GM12878 (cell line): ENCODE results near the gene KIAA0930. TPM values are rescaled to one million over a fixed set of nuclear protein-coding genes. Genes with fewer than 3 reads are reported as not detected.

Experiments
- ATF3 ChIP-seq: IDR thresholded peaks from 2 replicates; pipeline ENCODE4 v1.6.1; 2011; ENCODE audit warnings: low read depth, mild to moderate bottlenecking, low read length, moderate library complexity, borderline replicate concordance; ENCODE audit errors: extremely low read depth
- CREB1 ChIP-seq: IDR thresholded peaks from 2 replicates; pipeline ENCODE4 v1.6.1; 2012; ENCODE audit warnings: low read depth, mild to moderate bottlenecking, inconsistent platforms
- FOS ChIP-seq: IDR thresholded peaks from 3 replicates; pipeline ENCODE4 v1.6.1; 2011; ENCODE audit warnings: borderline replicate concordance; ENCODE audit not compliant: insufficient read length; ENCODE audit errors: extremely low read depth
- IKZF1 ChIP-seq: fragments of 450-650 bp; conservative IDR thresholded peaks from 2 replicates; pipeline ENCODE4 v1.6.1; 2017; ENCODE audit warnings: antibody characterized with exemption, mild to moderate bottlenecking
- KAT2A ChIP-seq: conservative IDR thresholded peaks from 2 replicates; pipeline ENCODE4 v1.6.1; 2011; ENCODE audit warnings: low read depth, low read length; ENCODE audit not compliant: control insufficient read depth
- MXI1 ChIP-seq: fragments of 150-350 bp; IDR thresholded peaks from 2 replicates; pipeline ENCODE4 v1.6.1; 2011; ENCODE audit warnings: low read depth, mild to moderate bottlenecking, inconsistent platforms, low read length, improper control_type of control experiment
- MYC ChIP-seq: IDR thresholded peaks from 2 replicates; pipeline ENCODE4 v1.6.1; 2011; ENCODE audit warnings: mild to moderate bottlenecking, low read length, moderate library complexity, inconsistent platforms; ENCODE audit not compliant: insufficient read depth, insufficient replicate concordance, insufficient read length, severe bottlenecking
- NR2F1 ChIP-seq: fragments of 450-650 bp; conservative IDR thresholded peaks from 2 replicates; pipeline ENCODE4 v1.6.1; 2017; ENCODE audit warnings: mild to moderate bottlenecking
- NRF1 ChIP-seq: conservative IDR thresholded peaks from 2 replicates; pipeline ENCODE4 v1.6.1; 2011; ENCODE audit warnings: mild to moderate bottlenecking, low read depth, low read length, improper control_type of control experiment
- POLR2A ChIP-seq: IDR thresholded peaks from 2 replicates; pipeline ENCODE4 v1.6.1; 2011; ENCODE audit warnings: low read depth, mild to moderate bottlenecking, low read length
- POLR2AphosphoS5 ChIP-seq: IDR thresholded peaks from 2 replicates; pipeline ENCODE4 v1.6.1; 2011; ENCODE audit warnings: mild to moderate bottlenecking, low read length, inconsistent platforms
- RUNX3 ChIP-seq: IDR thresholded peaks from 2 replicates; pipeline ENCODE4 v1.6.1; 2012; ENCODE audit warnings: low read length, inconsistent platforms
- SIX5 ChIP-seq: IDR thresholded peaks from 2 replicates; pipeline ENCODE4 v1.6.1; 2011; ENCODE audit warnings: mild to moderate bottlenecking, low read depth, low read length, moderate library complexity; ENCODE audit not compliant: severe bottlenecking
- SP1 ChIP-seq: IDR thresholded peaks from one replicate; pipeline ENCODE4 v1.6.1; 2011; ENCODE audit warnings: low read depth, low read length
- USF1 ChIP-seq: IDR thresholded peaks from 2 replicates; pipeline ENCODE4 v1.6.1; 2011; ENCODE audit warnings: borderline replicate concordance, low read depth, mild to moderate bottlenecking, moderate library complexity, mixed read lengths, low read length; ENCODE audit not compliant: insufficient read depth; ENCODE audit errors: extremely low read length
- USF2 ChIP-seq: IDR thresholded peaks from 2 replicates; pipeline ENCODE4 v1.6.1; 2011; ENCODE audit warnings: low read depth, low read length, improper control_type of control experiment, borderline replicate concordance
- ZNF207 ChIP-seq: fragments of 450-650 bp; IDR thresholded peaks from 2 replicates; pipeline ENCODE4 v1.6.1; 2014; ENCODE audit warnings: antibody characterized with exemption, mild to moderate bottlenecking, borderline replicate concordance
- ZNF384 ChIP-seq: IDR thresholded peaks from 2 replicates; pipeline ENCODE4 v1.6.1; 2012; ENCODE audit warnings: low read depth, mild to moderate bottlenecking, low read length, improper control_type of control experiment, borderline replicate concordance
- polyA plus RNA-seq, 11 experiments: library from polyadenylated mRNA; depleted of rRNA in 4 of 11; unstranded in 6 of 11; stranded (reverse) in 5 of 11; fragments of >200 nt; fragmentation: Nextera tagmentation in 4 of 11; fragmentation: Illumina TruSeq in 1 of 11; extraction: Ambion mirVana in 4 of 11; extraction: Trizol in 1 of 11; gene quantifications; 1 replicate in 1 of 11; 2 replicates in 10 of 11; pipeline versions ENCODE4 v1.2.1 to v1.2.3, GENCODE V29; 2011 to 2016; ENCODE audit warnings: inconsistent platforms in 2 of 11, missing spikeins in 2 of 11, low read depth in 1 of 11
- total RNA-seq, 4 experiments: library from RNA; depleted of rRNA in 3 of 4; stranded (reverse); fragments of >200 nt in 3 of 4; fragmentation: Illumina TruSeq in 1 of 4; extraction: Trizol in 1 of 4; gene quantifications; 2 replicates each; pipeline versions ENCODE4 v1.2.1 to v1.2.3, GENCODE V29; 2013 to 2021
- TF ChIP-seq, protein P1 (sequence below): fragments of 450-650 bp; conservative IDR thresholded peaks from 2 replicates; pipeline ENCODE4 v1.6.1; 2017; ENCODE audit warnings: mild to moderate bottlenecking, moderate library complexity
- TF ChIP-seq, protein P2 (sequence below): IDR thresholded peaks from 2 replicates; pipeline ENCODE4 v1.6.1; 2012; ENCODE audit warnings: mild to moderate bottlenecking, low read depth, low read length

Gene KIAA0930
- total and polyA plus RNA-seq, 10 of the 15 experiments (the other 5 are each of a cell fraction or from before 2014, with no cell fraction given) = 3.6 to 125 (median 46.3) TPM

- TF ChIP-seq KAT2A (no peak), ATF3 (no peak), POLR2A (peak; percentile 99), POLR2AphosphoS5 (peak; percentile 87), USF1 (peak; percentile 86), MYC (peak; percentile 43), SP1 (peak; percentile 34), NRF1 (peak; percentile 93), IKZF1 (peak; percentile 99), ZNF384 (0 out of 2 replicates have a peak, but pooled peaks have one; percentile 16), MXI1 (peak; percentile 99), ZNF207 (peak; percentile 56; the same call in 1 of the 2 replicates), USF2 (peak; percentile 76), SIX5 (no peak), RUNX3 (peak; percentile 30; the same call in 1 of the 2 replicates), CREB1 (peak; percentile 50; the same call in 1 of the 2 replicates), NR2F1 (peak; percentile 41), FOS (no peak)
- TF ChIP-seq, protein P1, sequence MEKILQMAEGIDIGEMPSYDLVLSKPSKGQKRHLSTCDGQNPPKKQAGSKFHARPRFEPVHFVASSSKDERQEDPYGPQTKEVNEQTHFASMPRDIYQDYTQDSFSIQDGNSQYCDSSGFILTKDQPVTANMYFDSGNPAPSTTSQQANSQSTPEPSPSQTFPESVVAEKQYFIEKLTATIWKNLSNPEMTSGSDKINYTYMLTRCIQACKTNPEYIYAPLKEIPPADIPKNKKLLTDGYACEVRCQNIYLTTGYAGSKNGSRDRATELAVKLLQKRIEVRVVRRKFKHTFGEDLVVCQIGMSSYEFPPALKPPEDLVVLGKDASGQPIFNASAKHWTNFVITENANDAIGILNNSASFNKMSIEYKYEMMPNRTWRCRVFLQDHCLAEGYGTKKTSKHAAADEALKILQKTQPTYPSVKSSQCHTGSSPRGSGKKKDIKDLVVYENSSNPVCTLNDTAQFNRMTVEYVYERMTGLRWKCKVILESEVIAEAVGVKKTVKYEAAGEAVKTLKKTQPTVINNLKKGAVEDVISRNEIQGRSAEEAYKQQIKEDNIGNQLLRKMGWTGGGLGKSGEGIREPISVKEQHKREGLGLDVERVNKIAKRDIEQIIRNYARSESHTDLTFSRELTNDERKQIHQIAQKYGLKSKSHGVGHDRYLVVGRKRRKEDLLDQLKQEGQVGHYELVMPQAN = peak; percentile 76
- TF ChIP-seq, protein P2, sequence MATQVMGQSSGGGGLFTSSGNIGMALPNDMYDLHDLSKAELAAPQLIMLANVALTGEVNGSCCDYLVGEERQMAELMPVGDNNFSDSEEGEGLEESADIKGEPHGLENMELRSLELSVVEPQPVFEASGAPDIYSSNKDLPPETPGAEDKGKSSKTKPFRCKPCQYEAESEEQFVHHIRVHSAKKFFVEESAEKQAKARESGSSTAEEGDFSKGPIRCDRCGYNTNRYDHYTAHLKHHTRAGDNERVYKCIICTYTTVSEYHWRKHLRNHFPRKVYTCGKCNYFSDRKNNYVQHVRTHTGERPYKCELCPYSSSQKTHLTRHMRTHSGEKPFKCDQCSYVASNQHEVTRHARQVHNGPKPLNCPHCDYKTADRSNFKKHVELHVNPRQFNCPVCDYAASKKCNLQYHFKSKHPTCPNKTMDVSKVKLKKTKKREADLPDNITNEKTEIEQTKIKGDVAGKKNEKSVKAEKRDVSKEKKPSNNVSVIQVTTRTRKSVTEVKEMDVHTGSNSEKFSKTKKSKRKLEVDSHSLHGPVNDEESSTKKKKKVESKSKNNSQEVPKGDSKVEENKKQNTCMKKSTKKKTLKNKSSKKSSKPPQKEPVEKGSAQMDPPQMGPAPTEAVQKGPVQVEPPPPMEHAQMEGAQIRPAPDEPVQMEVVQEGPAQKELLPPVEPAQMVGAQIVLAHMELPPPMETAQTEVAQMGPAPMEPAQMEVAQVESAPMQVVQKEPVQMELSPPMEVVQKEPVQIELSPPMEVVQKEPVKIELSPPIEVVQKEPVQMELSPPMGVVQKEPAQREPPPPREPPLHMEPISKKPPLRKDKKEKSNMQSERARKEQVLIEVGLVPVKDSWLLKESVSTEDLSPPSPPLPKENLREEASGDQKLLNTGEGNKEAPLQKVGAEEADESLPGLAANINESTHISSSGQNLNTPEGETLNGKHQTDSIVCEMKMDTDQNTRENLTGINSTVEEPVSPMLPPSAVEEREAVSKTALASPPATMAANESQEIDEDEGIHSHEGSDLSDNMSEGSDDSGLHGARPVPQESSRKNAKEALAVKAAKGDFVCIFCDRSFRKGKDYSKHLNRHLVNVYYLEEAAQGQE = 0 out of 2 replicates have a peak, but pooled peaks have one; percentile 14
Observed at GRCh38 chr22:45163451-45164269, 77.0 kb downstream of the KIAA0930 start, which contains the start of gene NUP50 (continued).
